ENCODE measurements around the gene PPM1H.

- TF ChIP-seq POLR2A (IDR thresholded peaks at IDR 0.05), result no peak
- TF ChIP-seq CTCF (IDR thresholded peaks at IDR 0.05 in 4 of 5, conservative IDR thresholded peaks at IDR 0.05 in 1 of 5), result no peak
Measured at GRCh38 chr12:62676521-62677307, 258.2 kb downstream of the PPM1H start.

Data from gastrocnemius medialis (tissue), 4 donors.